Cardiac muscle cell (in vitro differentiated cells and primary cell): Measurements from ENCODE around the gene GPC5. TPM values are rescaled to one million over a fixed set of nuclear protein-coding genes. Genes with fewer than 3 reads are reported as not detected.

Experiments
- DNase-seq, 2 donors: peaks; one replicate each; pipeline versions ENCODE4 v3.0.0 to v3.0.0-alpha.2; 2010 to 2017; ENCODE audit warnings: low read depth in 1 of 2, low spot score in 1 of 2
- H3K27ac ChIP-seq: fragments of 200-600 bp; sonication (generic); 2 replicates; pipeline ENCODE4 v1.5.1; 2016
- H3K27me3 ChIP-seq: fragments of 200-600 bp; sonication (generic); 2 replicates; pipeline ENCODE4 v1.6.0; 2016; ENCODE audit warnings: control low read depth
- H3K36me3 ChIP-seq: fragments of 200-600 bp; sonication (generic); 2 replicates; pipeline ENCODE4 v1.5.1; 2016; ENCODE audit warnings: control low read depth
- H3K4me1 ChIP-seq: fragments of 200-600 bp; sonication (generic); 2 replicates; pipeline ENCODE4 v1.8.1; 2017; ENCODE audit warnings: low read depth, mild to moderate bottlenecking, mixed run types
- H3K4me3 ChIP-seq: fragments of 200-600 bp; sonication (generic); 2 replicates; pipeline ENCODE4 v1.5.1; 2016; ENCODE audit warnings: mild to moderate bottlenecking
- H3K9me3 ChIP-seq: fragments of 200-600 bp; sonication (generic); 2 replicates; pipeline ENCODE4 v1.5.1; 2017; ENCODE audit warnings: low read depth, mild to moderate bottlenecking, control low read depth
- CTCF ChIP-seq: IDR thresholded peaks from 2 replicates; pipeline ENCODE4 v1.5.1; 2012; ENCODE audit warnings: low read depth, mild to moderate bottlenecking, low read length
- polyA plus RNA-seq: library from polyadenylated mRNA; unstranded; fragments of >200 nt; fragmentation: Nextera tagmentation; extraction: Ambion mirVana; gene quantifications from 2 replicates; pipeline ENCODE4 v1.2.1, GENCODE V29; 2016
- total RNA-seq: library from RNA; depleted of rRNA; stranded (reverse); fragments of >200 nt; gene quantifications from 2 replicates; pipeline ENCODE4 v1.2.3, GENCODE V29; 2016

Gene GPC5
- total and polyA plus RNA-seq, 2 experiments from 2014 or later: 0.97 to 3.3 TPM

- Histone ChIP-seq H3K4me3 (no peak overlapping the region), H3K27ac (no peak overlapping the region), H3K36me3 (no peaks in the 10 kb centered on the region), H3K9me3 (no peaks in the 10 kb centered on the region), H3K4me1 (no peaks in the 10 kb centered on the region), H3K27me3 (no peaks in the 10 kb centered on the region)
- no peak for TF ChIP-seq CTCF
- DNase-seq: no peak
Measured at GRCh38 chr13:92012787-92013186, 614.4 kb downstream of the GPC5 start.

DNA sequence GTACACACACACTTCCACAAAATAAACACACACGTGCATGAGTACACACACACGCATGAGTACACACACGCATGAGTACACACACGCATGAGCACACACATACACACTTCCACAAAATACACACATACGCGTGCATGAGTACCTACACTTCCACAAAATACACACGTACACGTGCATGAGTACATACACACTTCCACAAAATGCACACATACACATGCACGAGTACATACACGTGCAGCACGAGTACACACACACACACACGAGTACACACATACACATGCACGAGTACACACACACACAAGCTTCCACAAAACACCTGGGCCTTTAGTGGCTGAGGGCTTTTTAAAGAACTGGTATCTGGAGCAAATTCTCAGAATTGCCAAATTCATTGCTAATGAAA lies 619.3 kb downstream of the GPC5 start:
- H3K9me3 ChIP-seq: no peaks in the 10 kb centered on the region
- no peaks in the 10 kb centered on the region for H3K4me1 ChIP-seq
- no peaks in the 10 kb centered on the region for H3K36me3 ChIP-seq
- no peak overlapping the region for H3K27ac ChIP-seq
- no peak overlapping the region for H3K4me3 ChIP-seq
- DNase-seq: no peak
- no peak for TF ChIP-seq CTCF
- H3K27me3 ChIP-seq: no peaks in the 10 kb centered on the region

DNA sequence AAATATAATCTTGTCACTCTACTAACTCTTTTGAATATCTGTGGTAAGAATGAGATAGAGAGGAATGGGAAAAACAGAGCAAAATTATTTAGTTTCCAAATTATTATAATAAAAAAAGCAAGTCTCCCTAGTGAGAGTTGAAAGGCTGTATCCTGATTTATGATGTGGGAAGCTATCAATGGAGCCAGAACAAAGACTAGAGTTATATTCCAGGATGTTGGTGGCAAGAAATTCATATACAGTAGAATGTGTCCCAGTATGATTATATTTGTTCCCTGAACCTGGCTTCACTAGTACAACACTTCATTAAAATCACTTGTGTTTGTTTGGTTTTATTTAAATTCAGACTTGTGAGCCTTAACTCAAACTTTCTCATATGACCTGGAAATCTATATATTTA lies 630.3 kb downstream of the GPC5 start:
- Histone ChIP-seq H3K27me3 (no peaks in the 10 kb centered on the region), H3K36me3 (no peaks in the 10 kb centered on the region), H3K27ac (no peak overlapping the region), H3K4me3 (no peak overlapping the region), H3K4me1 (no peaks in the 10 kb centered on the region), H3K9me3 (no peaks in the 10 kb centered on the region)
- no peak for TF ChIP-seq CTCF
- DNase-seq: no peak

DNA sequence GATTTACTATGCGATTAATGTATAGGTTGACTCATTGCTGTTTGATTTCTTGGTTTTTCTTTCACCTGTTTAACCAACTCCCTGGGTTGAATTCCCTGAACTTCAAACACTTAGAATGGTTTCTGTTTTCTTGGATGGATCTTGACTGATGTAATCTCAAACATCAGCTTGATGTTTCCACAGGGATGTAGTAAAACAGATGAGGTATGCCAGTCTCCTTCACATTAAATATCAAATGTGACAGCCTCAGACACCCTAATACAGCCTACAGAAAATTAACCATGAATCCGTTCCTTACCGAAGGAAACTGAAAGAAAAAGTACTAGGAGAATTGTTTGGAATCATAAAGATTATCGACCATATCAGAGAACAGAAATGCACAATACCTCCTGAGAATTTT lies 631.2 kb downstream of the GPC5 start:
- no peaks in the 10 kb centered on the region for H3K9me3 ChIP-seq
- no peak for TF ChIP-seq CTCF

DNA sequence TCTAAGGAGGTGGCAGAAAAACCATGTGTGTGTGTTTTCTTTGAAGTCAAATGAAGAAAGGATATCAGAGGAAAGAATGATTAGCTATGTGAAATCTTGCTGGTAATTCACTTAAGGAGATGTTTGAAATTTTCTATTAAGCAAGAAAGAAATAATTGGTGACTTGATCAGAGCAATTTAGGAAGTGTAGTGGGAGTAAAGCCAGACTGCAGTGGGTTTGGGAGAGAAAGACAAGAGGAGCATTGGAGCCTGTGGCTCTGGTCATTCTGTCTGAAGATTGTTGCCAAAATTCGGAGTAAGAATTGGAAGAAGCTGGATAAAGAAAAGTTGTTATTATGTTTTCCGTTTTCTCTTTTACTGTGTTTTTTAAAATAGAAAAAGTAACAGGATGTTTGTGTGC lies 640.5 kb downstream of the GPC5 start:
- H3K36me3 ChIP-seq: no peaks in the 10 kb centered on the region
- no peaks in the 10 kb centered on the region for H3K9me3 ChIP-seq
- H3K27me3 ChIP-seq: no peaks in the 10 kb centered on the region
- no peak overlapping the region for H3K27ac ChIP-seq
- no peak for TF ChIP-seq CTCF
- no peaks in the 10 kb centered on the region for H3K4me1 ChIP-seq
- no peak for DNase-seq
- H3K4me3 ChIP-seq: no peak overlapping the region

More for the DNA sequence above, 631.2 kb downstream of the GPC5 start:
- no peak for DNase-seq
- no peaks in the 10 kb centered on the region for H3K4me1 ChIP-seq
- H3K36me3 ChIP-seq: no peaks in the 10 kb centered on the region
- no peaks in the 10 kb centered on the region for H3K27me3 ChIP-seq
- no peak overlapping the region for H3K27ac ChIP-seq
- no peak overlapping the region for H3K4me3 ChIP-seq

GRCh38 chr13:92042522-92042921 lies 644.1 kb downstream of the GPC5 start:
- no peak for TF ChIP-seq CTCF
- no peak for DNase-seq
- Histone ChIP-seq H3K27me3 (no peaks in the 10 kb centered on the region), H3K4me1 (no peaks in the 10 kb centered on the region), H3K27ac (no peak overlapping the region), H3K36me3 (no peaks in the 10 kb centered on the region), H3K4me3 (no peak overlapping the region), H3K9me3 (no peaks in the 10 kb centered on the region)
